ENCODE measurements around the gene RALGPS2. TPM values are rescaled to one million over a fixed set of nuclear protein-coding genes. Genes with fewer than 3 reads are reported as not detected.

RALGPS2 gene
- total RNA-seq, 1 donor from 2014 or later, result 47.8 TPM

DNA sequence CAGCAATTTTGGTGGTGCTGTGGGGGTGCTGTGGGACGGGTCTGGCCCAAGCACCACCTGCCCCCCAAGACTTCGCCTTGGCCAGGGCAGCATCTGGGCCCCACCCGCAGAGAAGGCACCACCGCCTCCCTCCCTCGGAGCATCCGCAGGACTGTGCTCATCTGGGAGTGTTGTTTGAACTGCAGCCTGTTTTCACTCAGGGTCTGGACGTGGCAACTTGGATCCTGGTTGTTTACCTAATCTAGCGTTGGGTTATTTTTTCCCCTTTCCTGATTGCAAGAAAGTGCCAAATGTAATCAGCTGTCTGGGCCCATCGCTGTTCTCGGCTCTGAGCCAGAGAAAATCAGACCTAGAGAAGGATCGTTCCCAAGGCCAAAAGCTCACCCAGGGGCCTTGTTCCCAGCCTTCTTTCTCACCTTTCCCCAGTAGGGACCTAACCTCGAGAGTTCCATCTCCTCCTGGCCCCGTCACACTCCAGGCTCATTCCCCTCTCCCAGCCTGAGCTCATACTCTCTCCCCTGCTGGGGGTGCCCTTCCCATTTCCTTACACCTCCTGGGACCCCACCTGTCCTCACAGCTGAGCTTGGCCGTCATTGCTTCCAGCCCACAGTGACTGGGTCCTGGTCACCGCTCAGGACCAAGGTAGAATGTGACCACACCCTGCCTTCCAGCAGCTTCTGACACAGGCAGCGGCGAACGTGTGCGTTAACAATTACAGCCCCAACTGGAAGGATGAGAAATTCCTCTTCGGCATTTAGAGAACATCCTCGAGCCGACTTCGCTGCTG, 228.7 kb downstream of the RALGPS2 start:
- TF ChIP-seq, protein P1, sequence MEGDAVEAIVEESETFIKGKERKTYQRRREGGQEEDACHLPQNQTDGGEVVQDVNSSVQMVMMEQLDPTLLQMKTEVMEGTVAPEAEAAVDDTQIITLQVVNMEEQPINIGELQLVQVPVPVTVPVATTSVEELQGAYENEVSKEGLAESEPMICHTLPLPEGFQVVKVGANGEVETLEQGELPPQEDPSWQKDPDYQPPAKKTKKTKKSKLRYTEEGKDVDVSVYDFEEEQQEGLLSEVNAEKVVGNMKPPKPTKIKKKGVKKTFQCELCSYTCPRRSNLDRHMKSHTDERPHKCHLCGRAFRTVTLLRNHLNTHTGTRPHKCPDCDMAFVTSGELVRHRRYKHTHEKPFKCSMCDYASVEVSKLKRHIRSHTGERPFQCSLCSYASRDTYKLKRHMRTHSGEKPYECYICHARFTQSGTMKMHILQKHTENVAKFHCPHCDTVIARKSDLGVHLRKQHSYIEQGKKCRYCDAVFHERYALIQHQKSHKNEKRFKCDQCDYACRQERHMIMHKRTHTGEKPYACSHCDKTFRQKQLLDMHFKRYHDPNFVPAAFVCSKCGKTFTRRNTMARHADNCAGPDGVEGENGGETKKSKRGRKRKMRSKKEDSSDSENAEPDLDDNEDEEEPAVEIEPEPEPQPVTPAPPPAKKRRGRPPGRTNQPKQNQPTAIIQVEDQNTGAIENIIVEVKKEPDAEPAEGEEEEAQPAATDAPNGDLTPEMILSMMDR (conservative IDR thresholded peaks at IDR 0.05), result no peak
- DNase-seq (ENCODE audit: extremely low spot score, unreplicated experiment), result no peak
- no peaks in the 10 kb centered on the region for H3K9me3 Mint-ChIP-seq
- no peaks in the 10 kb centered on the region for H3K27me3 Mint-ChIP-seq
- H3K4me3 Mint-ChIP-seq, result no peak overlapping the region
- peaks cover 22% of the 10 kb centered on the region for H3K4me1 Mint-ChIP-seq (ENCODE audit: unreplicated experiment)
- no peak overlapping the region for H3K27ac Mint-ChIP-seq
- no peaks in the 10 kb centered on the region for H3K36me3 Mint-ChIP-seq

GRCh38 chr1:178954325-178954690, 229.3 kb downstream of the RALGPS2 start:
- no peaks in the 10 kb centered on the region for H3K27me3 Mint-ChIP-seq
- no peaks in the 10 kb centered on the region for H3K36me3 Mint-ChIP-seq
- no peak overlapping the region for H3K4me3 Mint-ChIP-seq
- TF ChIP-seq, protein P1 (conservative IDR thresholded peaks at IDR 0.05), result no peak
- DNase-seq (ENCODE audit: extremely low spot score, unreplicated experiment), result no peak
- H3K9me3 Mint-ChIP-seq, result no peaks in the 10 kb centered on the region
- H3K27ac Mint-ChIP-seq, result no peak overlapping the region
- H3K4me1 Mint-ChIP-seq (ENCODE audit: unreplicated experiment), result peaks cover 22% of the 10 kb centered on the region

DNA sequence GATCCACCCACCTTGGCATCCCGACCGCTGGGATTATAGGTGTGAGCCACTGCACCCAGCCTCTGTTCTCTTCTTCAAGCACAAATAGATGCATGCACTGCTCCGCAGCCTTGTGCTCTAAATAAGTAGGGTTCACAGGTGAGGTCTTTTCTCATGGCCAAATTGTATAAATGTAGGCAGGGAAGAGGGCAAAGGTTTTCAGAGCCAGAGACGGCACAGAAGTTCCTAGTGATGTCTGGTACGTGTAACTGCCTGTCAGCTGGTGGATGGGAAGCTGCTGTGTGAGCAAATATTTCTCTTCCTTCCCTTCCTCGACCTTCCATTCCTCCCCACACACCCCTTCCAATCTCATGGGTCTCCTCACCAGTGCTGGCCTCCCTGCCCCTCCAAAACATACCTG, 229.9 kb downstream of the RALGPS2 start:
- peaks cover 26% of the 10 kb centered on the region for H3K4me1 Mint-ChIP-seq (ENCODE audit: unreplicated experiment)
- H3K9me3 Mint-ChIP-seq, result no peaks in the 10 kb centered on the region

DNA sequence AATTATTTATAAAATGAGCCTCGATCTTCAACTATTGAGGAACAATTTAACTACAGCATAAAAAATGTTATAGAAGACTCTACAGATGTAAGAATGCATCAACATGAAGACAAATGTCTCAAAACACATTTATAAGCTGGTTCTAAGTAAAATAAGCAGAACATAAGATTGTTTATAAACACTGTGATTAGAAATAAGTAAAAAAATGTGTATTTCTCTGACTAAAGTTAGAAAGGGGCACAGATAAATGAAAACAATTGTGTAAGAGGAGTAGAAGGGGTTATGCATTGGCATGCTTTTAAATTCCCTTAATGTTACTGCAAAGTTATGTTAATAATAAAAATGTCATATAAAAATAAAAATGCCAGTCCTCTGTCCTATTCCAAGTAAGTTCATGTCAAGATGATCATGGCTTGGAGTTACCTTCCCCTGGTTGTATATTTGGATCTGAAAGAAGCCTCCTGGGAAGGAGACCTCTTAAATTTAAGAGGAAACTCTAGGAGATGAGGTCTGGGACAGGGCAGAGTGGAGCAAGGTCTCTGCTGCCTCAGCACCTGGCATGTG, 230.4 kb downstream of the RALGPS2 start:
- TF ChIP-seq, protein P1 (conservative IDR thresholded peaks at IDR 0.05), result no peak
- H3K36me3 Mint-ChIP-seq, result no peaks in the 10 kb centered on the region

More for the DNA sequence above, 229.9 kb downstream of the RALGPS2 start:
- no peak overlapping the region for H3K4me3 Mint-ChIP-seq
- no peak overlapping the region for H3K27ac Mint-ChIP-seq
- H3K27me3 Mint-ChIP-seq, result no peaks in the 10 kb centered on the region
- H3K36me3 Mint-ChIP-seq, result no peaks in the 10 kb centered on the region
- DNase-seq (ENCODE audit: extremely low spot score, unreplicated experiment), result no peak
- TF ChIP-seq, protein P1 (conservative IDR thresholded peaks at IDR 0.05), result no peak

GRCh38 chr1:178958491-178958890, 233.4 kb downstream of the RALGPS2 start:
- no peak overlapping the region for H3K4me3 Mint-ChIP-seq
- TF ChIP-seq, protein P1 (conservative IDR thresholded peaks at IDR 0.05), result no peak
- H3K4me1 Mint-ChIP-seq (ENCODE audit: unreplicated experiment), result peaks cover 14% of the 10 kb centered on the region
- H3K27ac Mint-ChIP-seq, result no peak overlapping the region
- no peaks in the 10 kb centered on the region for H3K36me3 Mint-ChIP-seq
- no peaks in the 10 kb centered on the region for H3K27me3 Mint-ChIP-seq
- no peak for DNase-seq (ENCODE audit: extremely low spot score, unreplicated experiment)
- no peaks in the 10 kb centered on the region for H3K9me3 Mint-ChIP-seq

More for the DNA sequence above, 230.4 kb downstream of the RALGPS2 start:
- Mint-ChIP-seq H3K27me3 (no peaks in the 10 kb centered on the region), H3K27ac (no peak overlapping the region), H3K4me1 (ENCODE audit: unreplicated experiment) (peaks cover 26% of the 10 kb centered on the region), H3K9me3 (no peaks in the 10 kb centered on the region), H3K4me3 (no peak overlapping the region)
- DNase-seq (ENCODE audit: extremely low spot score, unreplicated experiment), result no peak

Data from type B pancreatic cell (in vitro differentiated cells).